Bronchial epithelial cell (primary cell): ENCODE measurements around the gene INTS12. TPM values are rescaled to one million over a fixed set of nuclear protein-coding genes. Genes with fewer than 3 reads are reported as not detected.

Source experiments
- DNase-seq: peaks from one replicate; pipeline ENCODE4 v3.0.0-alpha.2; 2010; ENCODE audit warnings: low read depth
- FAIRE-seq: peaks from 2 replicates; lab custom pipeline; 2011; peaks lifted over from hg19 to GRCh38; lab: Jason Lieb, UNC
- H3K27me3 ChIP-seq: 2 replicates; pipeline ENCODE4 v1.5.1; 2011; ENCODE audit warnings: low read length; ENCODE audit not compliant: control insufficient read depth, insufficient read depth
- H3K36me3 ChIP-seq: 2 replicates; pipeline ENCODE4 v1.5.1; 2011; ENCODE audit warnings: low read length; ENCODE audit not compliant: control insufficient read depth, insufficient read depth
- H3K4me3 ChIP-seq: 2 replicates; pipeline ENCODE4 v1.5.1; 2011; ENCODE audit warnings: mild to moderate bottlenecking, low read depth, low read length, control low read depth
- CTCF ChIP-seq: IDR thresholded peaks from 2 replicates; pipeline ENCODE4 v1.5.1; 2011; ENCODE audit warnings: mild to moderate bottlenecking, moderate library complexity, low read length, control low read depth, inconsistent platforms; ENCODE audit not compliant: insufficient read depth, severe bottlenecking
- total RNA-seq: library from RNA; depleted of rRNA; stranded (reverse); fragments of >200 nt; gene quantifications from 2 replicates; pipeline ENCODE4 v1.2.1, GENCODE V29; 2014

INTS12 gene
- total RNA-seq, 1 donor from 2014 or later = 24.7 TPM

- no peak for DNase-seq
- no peak for FAIRE-seq
- no peak for TF ChIP-seq CTCF
These were observed 45.4 kb downstream of the INTS12 start for GRCh38 chr4:105662935-105663675.

GRCh38 chr4:105661028-105661427 is 47.5 kb downstream of the INTS12 start:
- DNase-seq = peak; percentile 33
- no peak for TF ChIP-seq CTCF
- no peak for FAIRE-seq
- Histone ChIP-seq H3K4me3 (no peak overlapping the region), H3K36me3 (no peaks in the 10 kb centered on the region), H3K27me3 (no peaks in the 10 kb centered on the region)

More at GRCh38 chr4:105662935-105663675, 45.4 kb downstream of the INTS12 start:
- Histone ChIP-seq H3K36me3 (no peaks in the 10 kb centered on the region), H3K27me3 (no peaks in the 10 kb centered on the region), H3K4me3 (no peak overlapping the region)

GRCh38 chr4:105659190-105659589 is 49.3 kb downstream of the INTS12 start:
- DNase-seq (no peak), FAIRE-seq (peak; percentile 50)
- Histone ChIP-seq H3K27me3 (no peaks in the 10 kb centered on the region), H3K4me3 (no peak overlapping the region), H3K36me3 (no peaks in the 10 kb centered on the region)
- no peak for TF ChIP-seq CTCF

GRCh38 chr4:105657117-105657765 is 51.2 kb downstream of the INTS12 start:
- DNase-seq (peak; percentile 80), FAIRE-seq (no peak)
- TF ChIP-seq CTCF = no peak
- no peaks in the 10 kb centered on the region for H3K27me3 ChIP-seq
- H3K4me3 ChIP-seq = no peak overlapping the region
- H3K36me3 ChIP-seq = no peaks in the 10 kb centered on the region

- Histone ChIP-seq H3K4me3 (no peak overlapping the region), H3K36me3 (no peaks in the 10 kb centered on the region), H3K27me3 (no peaks in the 10 kb centered on the region)
- TF ChIP-seq CTCF = no peak
- FAIRE-seq = no peak
- DNase-seq = no peak
These were observed 56.1 kb downstream of the INTS12 start for GRCh38 chr4:105652286-105652888.
